Sigmoid colon (tissue), 7 donors: Measurements from ENCODE around the gene CCNF. TPM values are rescaled to one million over a fixed set of nuclear protein-coding genes. Genes with fewer than 3 reads are reported as not detected.
A peak's percentile ranks its signal among the peaks of the same experiment; 100 is the strongest.

Experiments
- DNase-seq: peaks from one replicate; pipeline ENCODE4 v3.0.0-alpha.2; 2019
- H3K27ac ChIP-seq, 4 donors: fragments of 200-600 bp; sonication (generic); one replicate each; pipeline ENCODE4 v1.5.1; 2016 to 2019; ENCODE audit warnings: mild to moderate bottlenecking in 1 of 4
- H3K27me3 ChIP-seq, 3 donors: fragments of 200-600 bp; sonication (generic); one replicate each; pipeline ENCODE4 v1.5.1; 2019; ENCODE audit warnings: mild to moderate bottlenecking in 1 of 3
- H3K36me3 ChIP-seq, 4 donors: fragments of 200-600 bp; sonication (generic); one replicate each; pipeline ENCODE4 v1.5.1; 2016 to 2019
- H3K4me1 ChIP-seq, 4 donors: fragments of 200-600 bp; sonication (generic); one replicate each; pipeline ENCODE4 v1.5.1; 2017 to 2019
- H3K4me3 ChIP-seq, 4 donors: fragments of 200-600 bp; sonication (generic); one replicate each; pipeline ENCODE4 v1.5.1; 2017 to 2019; ENCODE audit warnings: mild to moderate bottlenecking in 2 of 4, moderate library complexity in 1 of 4
- H3K9me3 ChIP-seq, 4 donors: fragments of 200-600 bp in 3 of 4; sonication (generic) in 3 of 4; one replicate each; pipeline versions ENCODE4 v1.5.1 to v1.6.1; 2013 to 2019
- CTCF ChIP-seq, 4 experiments: fragments of 450-650 bp in 3 of 4; fragments of 200-600 bp in 1 of 4; IDR thresholded peaks; one replicate each; pipeline ENCODE4 v1.5.1; 2016 to 2019; ENCODE audit warnings: antibody characterized with exemption in 4 of 4, mild to moderate bottlenecking in 3 of 4, moderate library complexity in 2 of 4
- EP300 ChIP-seq, 4 donors: sonication (generic); formaldehyde crosslinking; IDR thresholded peaks; one replicate each; pipeline ENCODE4 v1.6.1; 2017; ENCODE audit warnings: antibody characterized with exemption in 4 of 4
- POLR2A ChIP-seq, 2 donors: fragments of 450-650 bp; IDR thresholded peaks; one replicate each; pipeline ENCODE4 v1.6.1; 2016; ENCODE audit warnings: antibody characterized with exemption in 2 of 2, mild to moderate bottlenecking in 2 of 2, moderate library complexity in 2 of 2
- POLR2AphosphoS5 ChIP-seq, 4 donors: sonication (generic); formaldehyde crosslinking; IDR thresholded peaks; one replicate each; pipeline ENCODE4 v1.6.1; 2017; ENCODE audit warnings: antibody characterized with exemption in 4 of 4
- WGBS, 2 donors: extraction: QIAGEN DNeasy Blood & Tissue Kit; methylation state at CpG; one replicate each; pipeline ENCODE4 v1.1.7; 2013; 5-methylcytosine and 5-hydroxymethylcytosine counted together
- intact Hi-C: fragments of 100-400 bp; cut with DNase I; formaldehyde crosslinking; loops from one replicate; pipeline ENCODE4 v1.15.1; 2023
- polyA plus RNA-seq, 3 donors: library from polyadenylated mRNA; stranded (reverse); fragments of 200-250 nt; gene quantifications; one replicate each; pipeline ENCODE4 v1.2.3, GENCODE V29; 2013
- total RNA-seq, 4 donors: library from RNA; depleted of rRNA; stranded (reverse); fragments of >200 nt; gene quantifications; one replicate each; pipeline ENCODE4 v1.1.0, GENCODE V29; 2016
- donor health status: healthy with polysubstance abuse.
- donor health status: Bipolar disorder and iron deficiency.
- donor health status: healthy.

CCNF gene
- total and polyA plus RNA-seq, 7 donors, result 0.60 to 11.6 (median 1.2) TPM

- no peak for TF ChIP-seq EP300 (IDR thresholded peaks at IDR 0.05)
- TF ChIP-seq CTCF (IDR thresholded peaks at IDR 0.05), result no peak
- TF ChIP-seq POLR2A (IDR thresholded peaks at IDR 0.05), result no peak
- TF ChIP-seq POLR2AphosphoS5 (IDR thresholded peaks at IDR 0.05), result no peak
Observed at GRCh38 chr16:2496223-2497115, 67.2 kb downstream of the CCNF start.

GRCh38 chr16:2497116-2497630 is 67.9 kb downstream of the CCNF start:
- Histone ChIP-seq H3K4me1 (peaks cover 0 to 35% (median 25%) of the 10 kb centered on the region in 4 donors), H3K9me3 (no peaks in the 10 kb centered on the region), H3K36me3 (peaks cover 0 to 29% (median 7%) of the 10 kb centered on the region in 4 donors), H3K27me3 (no peaks in the 10 kb centered on the region), H3K27ac (peak overlapping the region in 3 of 4 donors; percentile 16 to 27 (median 20)), H3K4me3 (no peak overlapping the region)
- TF ChIP-seq POLR2A (IDR thresholded peaks at IDR 0.05), result no peak
- no peak for TF ChIP-seq CTCF (IDR thresholded peaks at IDR 0.05)
- no peak for TF ChIP-seq EP300 (IDR thresholded peaks at IDR 0.05)
- TF ChIP-seq POLR2AphosphoS5 (IDR thresholded peaks at IDR 0.05), result no peak
- DNase-seq, result no peak
- 43 to 66% methylated on average over 21 of the region's 21 CpGs for WGBS, 2 donors
- intact Hi-C loops, result no loop called here

More at GRCh38 chr16:2496223-2497115, 67.2 kb downstream of the CCNF start:
- 96% methylated on average over 62 of the region's 62 CpGs for WGBS, 2 donors
- DNase-seq, result no peak
- intact Hi-C loops, result no loop called here
- Histone ChIP-seq H3K4me1 (peaks cover 0 to 28% (median 18%) of the 10 kb centered on the region in 4 donors), H3K9me3 (no peaks in the 10 kb centered on the region), H3K27ac (peak overlapping the region in 2 of 4 donors; percentile 20 to 27), H3K27me3 (no peaks in the 10 kb centered on the region), H3K4me3 (no peak overlapping the region), H3K36me3 (peaks cover 0 to 29% (median 7%) of the 10 kb centered on the region in 4 donors)

- WGBS, 2 donors, result 88 to 91% methylated on average over 26 of the region's 26 CpGs
- peaks cover 0 to 42% (median 25%) of the 10 kb centered on the region in 4 donors for H3K4me1 ChIP-seq
- H3K4me3 ChIP-seq, result no peak overlapping the region
- intact Hi-C loops, result no loop called here
- peak overlapping the region in 3 of 4 donors; percentile 12 to 21 (median 20) for H3K27ac ChIP-seq
- no peaks in the 10 kb centered on the region for H3K27me3 ChIP-seq
- peaks cover 0 to 29% (median 7%) of the 10 kb centered on the region in 4 donors for H3K36me3 ChIP-seq
- DNase-seq, result no peak
- H3K9me3 ChIP-seq, result no peaks in the 10 kb centered on the region
- TF ChIP-seq CTCF (IDR thresholded peaks at IDR 0.05) (no peak), POLR2AphosphoS5 (IDR thresholded peaks at IDR 0.05) (no peak), EP300 (IDR thresholded peaks at IDR 0.05) (no peak), POLR2A (IDR thresholded peaks at IDR 0.05) (no peak)
Observed at GRCh38 chr16:2497695-2498484, 68.6 kb downstream of the CCNF start.

- Histone ChIP-seq H3K27me3 (no peaks in the 10 kb centered on the region), H3K36me3 (peaks cover 0 to 29% (median 7%) of the 10 kb centered on the region in 4 donors), H3K9me3 (no peaks in the 10 kb centered on the region), H3K4me3 (no peak overlapping the region), H3K4me1 (peaks cover 0 to 45% (median 25%) of the 10 kb centered on the region in 4 donors), H3K27ac (peak overlapping the region in 2 of 4 donors; percentile 12 to 21)
- no peak for TF ChIP-seq POLR2A (IDR thresholded peaks at IDR 0.05)
- TF ChIP-seq CTCF (IDR thresholded peaks at IDR 0.05), result no peak
- no peak for TF ChIP-seq EP300 (IDR thresholded peaks at IDR 0.05)
- TF ChIP-seq POLR2AphosphoS5 (IDR thresholded peaks at IDR 0.05), result no peak
- intact Hi-C loops, result no loop called here
- no peak for DNase-seq
- WGBS, 2 donors, result 90 to 91% methylated on average over 15 of the region's 15 CpGs
Observed at GRCh38 chr16:2498531-2499253, 69.4 kb downstream of the CCNF start.
